ENCODE data around the gene DACT1. TPM values are rescaled to one million over a fixed set of nuclear protein-coding genes. Genes with fewer than 3 reads are reported as not detected.

The DACT1 gene
- total RNA-seq, 2 experiments from 2014 or later, result 1.3 TPM

GRCh38 chr14:58668848-58669480 lies 31.2 kb downstream of the DACT1 start:
- Histone ChIP-seq H3K9me3 (ENCODE audit: control insufficient read depth in 1 of 2, insufficient read depth in 1 of 2, low read length in 2 of 2) (no peaks in the 10 kb centered on the region), H3K36me3 (ENCODE audit: insufficient read depth, low read length) (no peaks in the 10 kb centered on the region), H3K4me3 (ENCODE audit: low read length) (no peak overlapping the region), H3K4me1 (ENCODE audit: insufficient read depth, low read length) (no peaks in the 10 kb centered on the region), H3K27me3 (ENCODE audit: control insufficient read depth in 1 of 2, insufficient read depth in 2 of 2, low read length in 2 of 2) (no peaks in the 10 kb centered on the region), H3K27ac (ENCODE audit: low read depth in 1 of 2, low read length in 2 of 2) (no peak overlapping the region)
- intact Hi-C loops (cut with DNase I, micrococcal nuclease), result no loop called here
- H3K9me3 Mint-ChIP-seq, result no peaks in the 10 kb centered on the region
- H3K4me1 Mint-ChIP-seq (ENCODE audit: low read depth), result no peaks in the 10 kb centered on the region
- ChIA-PET POLR2A (interaction anchor here (0.6 kb wide), 1 partner anchor 14 kb away, joined by 3 read pairs; no protein-coding TSS in a partner anchor), CTCF (interaction anchor here (0.5 kb wide), 1 partner anchor 168 kb away, joined by 3 read pairs; no protein-coding TSS in a partner anchor)
- no peaks in the 10 kb centered on the region for H3K36me3 Mint-ChIP-seq (ENCODE audit: low read depth)
- no peak for ATAC-seq (ENCODE audit: poor library complexity)
- H3K27me3 Mint-ChIP-seq, result peaks cover 6% of the 10 kb centered on the region
- H3K27ac Mint-ChIP-seq, result no peak overlapping the region
- no peak for DNase-seq
- H3K4me3 Mint-ChIP-seq, result no peak overlapping the region
- TF ChIP-seq CTCF (IDR thresholded peaks at IDR 0.05), result no peak

GRCh38 chr14:58669556-58670200 lies 31.9 kb downstream of the DACT1 start:
- Histone ChIP-seq H3K4me1 (ENCODE audit: insufficient read depth, low read length) (no peaks in the 10 kb centered on the region), H3K9me3 (ENCODE audit: control insufficient read depth in 1 of 2, insufficient read depth in 1 of 2, low read length in 2 of 2) (no peaks in the 10 kb centered on the region), H3K27me3 (ENCODE audit: control insufficient read depth in 1 of 2, insufficient read depth in 2 of 2, low read length in 2 of 2) (no peaks in the 10 kb centered on the region), H3K27ac (ENCODE audit: low read depth in 1 of 2, low read length in 2 of 2) (no peak overlapping the region), H3K36me3 (ENCODE audit: insufficient read depth, low read length) (no peaks in the 10 kb centered on the region), H3K4me3 (ENCODE audit: low read length) (no peak overlapping the region)
- no peak overlapping the region for H3K27ac Mint-ChIP-seq
- H3K4me3 Mint-ChIP-seq, result no peak overlapping the region
- H3K36me3 Mint-ChIP-seq (ENCODE audit: low read depth), result no peaks in the 10 kb centered on the region
- no peaks in the 10 kb centered on the region for H3K4me1 Mint-ChIP-seq (ENCODE audit: low read depth)
- H3K27me3 Mint-ChIP-seq, result peaks cover 6% of the 10 kb centered on the region
- intact Hi-C loops (cut with DNase I, micrococcal nuclease), result no loop called here
- ChIA-PET CTCF (interaction anchor here (0.5 kb wide), 1 partner anchor 169 kb away, joined by 3 read pairs; no protein-coding TSS in a partner anchor), POLR2A (interaction anchor here (0.6 kb wide), 1 partner anchor 13 kb away, joined by 3 read pairs; no protein-coding TSS in a partner anchor)
- TF ChIP-seq CTCF (IDR thresholded peaks at IDR 0.05), result no peak
- no peaks in the 10 kb centered on the region for H3K9me3 Mint-ChIP-seq
- no peak for DNase-seq
- no peak for ATAC-seq (ENCODE audit: poor library complexity)

- no peak for TF ChIP-seq CTCF (IDR thresholded peaks at IDR 0.05)
- no peaks in the 10 kb centered on the region for H3K4me1 ChIP-seq (ENCODE audit: insufficient read depth, low read length)
- H3K9me3 ChIP-seq (ENCODE audit: control insufficient read depth in 1 of 2, insufficient read depth in 1 of 2, low read length in 2 of 2), result no peaks in the 10 kb centered on the region
- Mint-ChIP-seq H3K4me3 (no peak overlapping the region), H3K27ac (no peak overlapping the region), H3K9me3 (no peaks in the 10 kb centered on the region), H3K27me3 (peaks cover 6% of the 10 kb centered on the region), H3K36me3 (ENCODE audit: low read depth) (no peaks in the 10 kb centered on the region), H3K4me1 (ENCODE audit: low read depth) (no peaks in the 10 kb centered on the region)
- ChIA-PET CTCF (no interaction called here), POLR2A (no interaction called here)
- no peak overlapping the region for H3K27ac ChIP-seq (ENCODE audit: low read depth in 1 of 2, low read length in 2 of 2)
- intact Hi-C loops (cut with DNase I, micrococcal nuclease), result no loop called here
- DNase-seq, result no peak
- no peak for ATAC-seq (ENCODE audit: poor library complexity)
- H3K36me3 ChIP-seq (ENCODE audit: insufficient read depth, low read length), result no peaks in the 10 kb centered on the region
- H3K4me3 ChIP-seq (ENCODE audit: low read length), result no peak overlapping the region
- H3K27me3 ChIP-seq (ENCODE audit: control insufficient read depth in 1 of 2, insufficient read depth in 2 of 2, low read length in 2 of 2), result no peaks in the 10 kb centered on the region
Measured at GRCh38 chr14:58671024-58671423, 33.3 kb downstream of the DACT1 start.

Measured in CD4-positive, alpha-beta T cell (primary cell).